Measurements from ENCODE around the gene DUSP1.

The DUSP1 gene

DNA sequence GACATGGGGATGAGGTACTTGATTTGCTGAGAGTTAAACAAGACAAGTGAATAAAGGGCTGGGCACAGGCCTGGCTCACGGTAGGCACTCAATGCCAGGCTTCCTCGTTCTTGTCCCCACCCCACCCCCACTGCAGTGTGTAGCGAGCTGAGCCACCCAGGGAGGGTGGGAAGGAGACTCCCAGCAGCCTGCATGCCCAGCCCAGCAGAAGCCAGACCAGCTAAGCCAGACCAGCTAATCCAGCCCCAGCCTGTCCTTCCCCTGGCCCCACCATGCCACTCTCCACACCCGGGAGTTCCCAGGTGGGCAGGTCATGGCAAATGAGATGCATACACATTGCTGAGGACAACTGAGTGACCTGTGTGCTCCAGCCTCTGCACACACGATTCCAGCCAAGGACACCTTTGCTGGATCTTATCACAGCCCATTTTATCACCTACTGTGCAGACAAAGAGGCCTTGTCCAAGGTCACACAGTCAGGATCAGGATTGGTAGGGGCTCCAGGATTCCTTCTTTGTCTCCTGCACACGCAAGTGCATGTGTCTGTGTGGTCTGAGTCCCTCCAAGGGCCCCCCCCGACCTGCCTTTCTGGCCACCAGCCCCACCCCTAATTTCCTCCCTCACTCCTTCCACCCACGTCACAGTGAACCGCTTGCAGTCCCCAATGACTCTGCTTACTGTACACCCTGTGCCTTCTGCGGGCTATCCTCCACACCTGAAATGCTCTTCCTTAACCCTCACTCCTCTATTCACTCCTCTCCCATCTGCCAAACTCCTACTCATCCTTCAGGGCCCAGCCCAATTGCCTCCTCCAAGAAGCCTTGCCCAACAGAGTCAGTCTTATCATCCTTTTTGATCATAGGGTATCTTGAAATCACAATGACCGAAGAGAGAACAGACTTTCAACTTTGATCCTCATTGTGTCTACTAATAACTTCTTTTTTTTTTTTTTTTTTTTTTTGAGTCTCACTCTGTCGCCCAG is 26.6 kb downstream of the DUSP1 start:
- H3K4me1 ChIP-seq (ENCODE audit: insufficient read depth, low read length) = no peaks in the 10 kb centered on the region
- no peak overlapping the region for H3K27ac ChIP-seq (ENCODE audit: low read length)
- no peak overlapping the region for H3K9ac ChIP-seq (ENCODE audit: low read depth, low read length)
- H3K9me3 ChIP-seq (ENCODE audit: insufficient read depth, low read depth, low read length) = peaks cover 8% of the 10 kb centered on the region; the same call in 1 of the 2 replicates
- no peak overlapping the region for H3K4me3 ChIP-seq (ENCODE audit: low read length)
- H3K27me3 ChIP-seq (ENCODE audit: insufficient read depth, low read length) = no peaks in the 10 kb centered on the region
- H3K36me3 ChIP-seq (ENCODE audit: insufficient read depth, low read depth, low read length) = no peaks in the 10 kb centered on the region

DNA sequence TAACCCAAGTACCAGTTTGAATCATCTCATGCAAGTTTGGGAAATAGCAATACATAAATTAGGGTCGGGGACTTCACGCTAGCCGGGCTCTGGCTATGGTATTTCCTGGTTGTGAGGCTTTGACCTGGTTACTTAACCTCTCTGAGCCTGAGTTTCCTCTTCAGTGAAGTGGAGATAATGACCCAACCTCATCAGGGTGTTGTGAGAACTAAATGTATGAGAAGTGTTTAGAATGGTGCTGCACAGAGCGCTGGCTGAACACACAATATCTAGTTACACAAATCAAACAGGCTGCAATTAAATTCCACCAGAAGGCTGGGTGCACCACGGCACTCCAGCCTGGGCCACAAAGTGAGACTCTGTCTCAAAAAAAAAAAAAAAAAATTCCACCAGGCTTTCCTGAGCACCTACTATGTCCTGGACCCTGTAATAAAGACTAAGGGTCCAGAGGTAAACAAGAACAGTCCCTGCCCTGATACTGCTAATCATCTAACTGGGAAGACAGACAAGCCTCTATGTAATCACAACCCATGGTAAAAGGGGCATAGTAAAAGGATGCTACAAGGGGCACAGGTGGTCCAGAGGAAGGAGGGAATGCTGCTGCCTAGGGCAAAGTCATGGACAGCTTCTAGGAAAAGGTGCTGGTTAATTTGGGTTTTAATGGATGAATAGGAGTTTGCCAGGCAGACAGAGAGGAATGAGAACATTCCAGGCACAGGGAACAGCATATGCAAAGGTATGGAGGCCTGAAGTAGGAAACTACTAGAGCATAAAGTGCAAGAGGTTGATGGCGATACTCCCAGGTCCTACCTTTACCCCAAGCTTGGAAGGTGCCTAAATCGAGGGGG is 27.7 kb downstream of the DUSP1 start:
- Histone ChIP-seq H3K9ac (ENCODE audit: low read depth, low read length) (no peak overlapping the region), H3K27me3 (ENCODE audit: insufficient read depth, low read length) (no peaks in the 10 kb centered on the region), H3K9me3 (ENCODE audit: insufficient read depth, low read depth, low read length) (peaks cover 8% of the 10 kb centered on the region; the same call in 1 of the 2 replicates), H3K27ac (ENCODE audit: low read length) (no peak overlapping the region), H3K4me3 (ENCODE audit: low read length) (no peak overlapping the region), H3K36me3 (ENCODE audit: insufficient read depth, low read depth, low read length) (no peaks in the 10 kb centered on the region), H3K4me1 (ENCODE audit: insufficient read depth, low read length) (no peaks in the 10 kb centered on the region)

DNA sequence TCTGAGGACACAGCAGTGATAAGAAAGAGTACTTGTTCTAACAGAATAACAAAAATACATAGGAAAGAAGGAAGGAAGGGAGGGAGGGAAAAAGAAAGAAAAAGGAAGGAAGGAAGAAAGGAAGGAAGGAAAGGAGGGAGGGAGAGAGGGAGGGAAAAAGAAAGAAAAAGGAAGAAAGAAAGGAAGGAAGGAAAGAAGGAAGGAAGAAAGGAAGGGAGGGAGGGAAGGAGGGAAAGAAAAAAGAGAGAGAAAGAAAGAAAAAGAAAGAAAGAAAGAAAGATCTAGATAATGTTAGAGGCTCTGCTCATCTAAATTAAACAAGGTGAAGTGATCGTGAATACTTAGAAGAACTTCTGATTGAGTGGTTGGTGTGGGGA is 29.8 kb downstream of the DUSP1 start:
- H3K4me3 ChIP-seq (ENCODE audit: low read length) = no peak overlapping the region
- no peaks in the 10 kb centered on the region for H3K36me3 ChIP-seq (ENCODE audit: insufficient read depth, low read depth, low read length)

DNA sequence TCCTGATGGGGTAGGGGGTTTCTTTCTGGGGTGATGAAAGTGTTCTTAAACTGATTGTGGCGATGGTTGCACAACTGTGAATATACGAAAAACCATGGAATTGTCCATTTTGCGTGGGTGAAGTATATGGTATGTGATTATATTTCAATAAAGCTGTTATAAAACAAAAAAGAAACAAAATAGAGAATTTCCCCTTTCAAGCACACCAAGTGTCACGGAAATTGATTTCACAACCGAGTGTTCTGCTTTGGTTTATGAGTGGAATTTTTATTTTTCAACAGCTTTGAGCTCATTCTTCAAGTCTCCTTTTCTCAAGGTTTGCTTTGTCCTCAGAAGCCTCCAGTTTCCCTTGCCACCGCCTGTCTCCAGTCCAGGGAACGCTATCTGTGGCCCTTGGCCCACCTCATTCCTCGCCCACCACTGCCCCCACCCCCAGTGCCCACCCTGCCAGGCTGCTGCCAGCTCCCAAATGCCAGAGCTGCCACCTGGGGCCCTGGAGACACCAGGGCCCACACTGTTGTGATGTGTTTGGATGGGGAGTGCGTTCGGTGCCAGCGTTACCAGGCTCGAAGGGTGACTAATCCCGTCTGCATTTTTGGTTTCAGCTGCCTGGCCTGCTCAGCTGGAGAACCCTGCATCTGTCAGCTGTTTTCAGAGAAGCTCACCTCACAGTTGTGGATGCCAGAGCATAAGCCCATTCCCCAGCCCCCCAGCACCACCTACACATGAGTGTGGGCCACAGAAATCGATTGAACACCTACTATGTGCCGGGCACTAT is 30.4 kb downstream of the DUSP1 start:
- Histone ChIP-seq H3K9ac (ENCODE audit: low read depth, low read length) (no peak overlapping the region), H3K4me3 (ENCODE audit: low read length) (no peak overlapping the region), H3K27ac (ENCODE audit: low read length) (no peak overlapping the region), H3K9me3 (ENCODE audit: insufficient read depth, low read depth, low read length) (no peaks in the 10 kb centered on the region), H3K4me1 (ENCODE audit: insufficient read depth, low read length) (no peaks in the 10 kb centered on the region), H3K27me3 (ENCODE audit: insufficient read depth, low read length) (no peaks in the 10 kb centered on the region), H3K36me3 (ENCODE audit: insufficient read depth, low read depth, low read length) (no peaks in the 10 kb centered on the region)

More for the DNA sequence above, 29.8 kb downstream of the DUSP1 start:
- no peaks in the 10 kb centered on the region for H3K9me3 ChIP-seq (ENCODE audit: insufficient read depth, low read depth, low read length)
- no peak overlapping the region for H3K27ac ChIP-seq (ENCODE audit: low read length)
- H3K27me3 ChIP-seq (ENCODE audit: insufficient read depth, low read length) = no peaks in the 10 kb centered on the region
- H3K9ac ChIP-seq (ENCODE audit: low read depth, low read length) = no peak overlapping the region
- H3K4me1 ChIP-seq (ENCODE audit: insufficient read depth, low read length) = no peaks in the 10 kb centered on the region

DNA sequence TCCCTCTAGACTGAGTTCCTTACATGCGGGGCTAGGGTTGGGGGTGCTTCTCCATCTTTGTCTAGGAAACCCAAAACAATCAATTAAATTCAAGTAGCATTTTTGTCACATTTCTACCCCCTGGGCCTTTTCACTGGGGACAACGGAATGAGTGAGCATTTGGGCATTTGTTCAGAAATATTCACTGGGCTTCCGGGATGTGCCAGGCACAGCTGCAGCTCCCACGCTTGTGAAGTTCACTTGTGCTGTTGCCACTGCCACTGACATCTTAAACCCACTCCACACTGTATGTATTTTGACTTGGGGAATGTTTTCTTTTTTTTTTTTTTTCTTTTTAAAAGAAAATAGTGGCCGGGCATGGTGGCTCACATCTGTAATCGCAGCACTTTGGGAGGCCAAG is 31.6 kb downstream of the DUSP1 start:
- H3K36me3 ChIP-seq (ENCODE audit: insufficient read depth, low read depth, low read length) = no peaks in the 10 kb centered on the region
- no peak overlapping the region for H3K27ac ChIP-seq (ENCODE audit: low read length)
- H3K4me1 ChIP-seq (ENCODE audit: insufficient read depth, low read length) = no peaks in the 10 kb centered on the region
- H3K27me3 ChIP-seq (ENCODE audit: insufficient read depth, low read length) = no peaks in the 10 kb centered on the region
- H3K9ac ChIP-seq (ENCODE audit: low read depth, low read length) = no peak overlapping the region
- H3K9me3 ChIP-seq (ENCODE audit: insufficient read depth, low read depth, low read length) = no peaks in the 10 kb centered on the region
- no peak overlapping the region for H3K4me3 ChIP-seq (ENCODE audit: low read length)

DNA sequence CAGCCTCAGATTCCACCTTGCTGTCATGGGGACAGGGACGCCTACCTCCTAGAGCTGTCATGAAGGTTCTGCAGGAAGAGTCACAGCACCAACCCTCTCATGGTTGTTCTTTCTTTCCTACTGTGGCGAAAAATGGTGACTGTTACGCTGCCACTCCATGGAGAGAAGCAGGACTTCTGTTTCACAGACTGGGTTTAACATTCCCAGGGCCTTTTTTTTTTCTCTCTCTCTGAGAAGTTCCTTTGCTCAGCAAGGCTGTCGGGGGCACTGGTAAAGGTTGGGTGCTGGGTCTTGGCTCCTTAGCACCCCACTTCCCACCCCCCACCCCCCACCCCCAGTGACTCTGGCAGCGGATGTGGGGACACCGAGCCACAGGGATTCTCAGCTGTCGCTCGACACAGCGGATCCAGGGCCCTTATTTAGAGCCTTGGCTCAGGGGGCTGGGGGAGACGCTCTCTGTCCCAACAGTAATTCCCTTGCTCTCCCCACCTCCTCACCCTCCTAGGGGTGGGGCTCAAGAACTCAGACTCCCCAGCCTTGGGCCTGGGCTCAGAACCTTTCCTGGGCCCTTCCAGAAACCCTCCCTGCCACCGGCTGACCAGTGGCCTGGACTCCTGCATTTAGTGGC is 34.4 kb downstream of the DUSP1 start:
- H3K4me1 ChIP-seq (ENCODE audit: insufficient read depth, low read length) = no peaks in the 10 kb centered on the region
- H3K27ac ChIP-seq (ENCODE audit: low read length) = no peak overlapping the region
- no peaks in the 10 kb centered on the region for H3K9me3 ChIP-seq (ENCODE audit: insufficient read depth, low read depth, low read length)

DNA sequence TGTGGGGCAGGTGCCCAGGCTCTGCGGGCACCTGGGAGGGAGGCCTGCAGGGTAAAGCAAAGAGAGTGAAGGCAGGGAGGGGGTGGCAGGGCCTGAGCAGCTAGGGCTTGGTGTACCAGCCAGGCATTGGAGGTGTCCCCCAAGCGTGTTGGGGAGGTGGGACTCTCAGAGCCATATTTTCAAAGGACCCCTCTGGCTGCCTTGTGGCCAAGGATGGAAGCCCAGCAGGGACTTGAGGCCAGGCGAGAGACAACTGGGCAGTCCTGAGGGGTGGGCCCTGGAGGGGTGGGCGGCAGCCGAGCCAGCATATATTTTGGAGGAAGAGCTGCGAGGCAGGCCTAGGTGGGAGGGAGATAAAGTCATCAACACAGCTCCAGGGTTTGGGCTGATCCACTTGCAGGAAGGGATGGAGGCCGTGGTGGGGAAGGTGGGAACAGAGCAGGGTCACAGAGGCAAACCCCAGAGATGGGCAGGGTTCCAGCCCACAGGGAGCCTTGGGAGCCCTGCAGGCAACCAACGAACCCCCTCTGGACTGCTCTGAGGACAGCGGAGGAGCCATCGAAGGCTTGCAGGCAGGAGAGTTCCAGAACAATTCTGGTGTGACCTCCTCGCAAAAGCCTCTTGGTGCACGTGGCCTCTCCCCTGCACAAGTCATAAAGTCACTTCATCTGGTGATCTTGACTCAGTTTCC is 35.7 kb downstream of the DUSP1 start:
- no peak overlapping the region for H3K9ac ChIP-seq (ENCODE audit: low read depth, low read length)
- no peaks in the 10 kb centered on the region for H3K27me3 ChIP-seq (ENCODE audit: insufficient read depth, low read length)
- no peaks in the 10 kb centered on the region for H3K36me3 ChIP-seq (ENCODE audit: insufficient read depth, low read depth, low read length)
- H3K4me1 ChIP-seq (ENCODE audit: insufficient read depth, low read length) = no peaks in the 10 kb centered on the region
- H3K4me3 ChIP-seq (ENCODE audit: low read length) = no peak overlapping the region
- no peak overlapping the region for H3K27ac ChIP-seq (ENCODE audit: low read length)
- H3K9me3 ChIP-seq (ENCODE audit: insufficient read depth, low read depth, low read length) = no peaks in the 10 kb centered on the region

More for the DNA sequence above, 34.4 kb downstream of the DUSP1 start:
- Histone ChIP-seq H3K4me3 (ENCODE audit: low read length) (no peak overlapping the region), H3K9ac (ENCODE audit: low read depth, low read length) (no peak overlapping the region), H3K27me3 (ENCODE audit: insufficient read depth, low read length) (no peaks in the 10 kb centered on the region), H3K36me3 (ENCODE audit: insufficient read depth, low read depth, low read length) (no peaks in the 10 kb centered on the region)

DNA sequence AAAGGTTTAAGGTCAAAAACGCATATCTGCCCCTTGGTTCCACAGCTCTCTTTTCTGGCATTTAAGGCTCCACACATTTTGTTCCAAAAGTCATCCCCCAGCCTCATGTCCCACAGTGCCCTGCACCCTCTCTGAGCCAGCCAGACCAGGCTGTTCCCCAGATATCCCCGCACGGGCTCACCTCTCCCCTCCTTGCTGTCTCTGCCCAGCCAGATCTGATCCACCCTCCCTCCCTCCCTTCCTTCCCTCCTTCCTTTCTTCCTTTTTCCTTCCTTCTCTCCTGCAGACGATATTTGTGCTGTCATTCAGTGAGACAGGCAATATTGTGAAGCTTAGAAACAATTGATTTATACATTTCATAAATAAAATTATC is 37.0 kb downstream of the DUSP1 start:
- Histone ChIP-seq H3K9me3 (ENCODE audit: insufficient read depth, low read depth, low read length) (no peaks in the 10 kb centered on the region), H3K27ac (ENCODE audit: low read length) (no peak overlapping the region), H3K4me1 (ENCODE audit: insufficient read depth, low read length) (no peaks in the 10 kb centered on the region), H3K4me3 (ENCODE audit: low read length) (no peak overlapping the region), H3K9ac (ENCODE audit: low read depth, low read length) (no peak overlapping the region), H3K36me3 (ENCODE audit: insufficient read depth, low read depth, low read length) (no peaks in the 10 kb centered on the region), H3K27me3 (ENCODE audit: insufficient read depth, low read length) (no peaks in the 10 kb centered on the region)

DNA sequence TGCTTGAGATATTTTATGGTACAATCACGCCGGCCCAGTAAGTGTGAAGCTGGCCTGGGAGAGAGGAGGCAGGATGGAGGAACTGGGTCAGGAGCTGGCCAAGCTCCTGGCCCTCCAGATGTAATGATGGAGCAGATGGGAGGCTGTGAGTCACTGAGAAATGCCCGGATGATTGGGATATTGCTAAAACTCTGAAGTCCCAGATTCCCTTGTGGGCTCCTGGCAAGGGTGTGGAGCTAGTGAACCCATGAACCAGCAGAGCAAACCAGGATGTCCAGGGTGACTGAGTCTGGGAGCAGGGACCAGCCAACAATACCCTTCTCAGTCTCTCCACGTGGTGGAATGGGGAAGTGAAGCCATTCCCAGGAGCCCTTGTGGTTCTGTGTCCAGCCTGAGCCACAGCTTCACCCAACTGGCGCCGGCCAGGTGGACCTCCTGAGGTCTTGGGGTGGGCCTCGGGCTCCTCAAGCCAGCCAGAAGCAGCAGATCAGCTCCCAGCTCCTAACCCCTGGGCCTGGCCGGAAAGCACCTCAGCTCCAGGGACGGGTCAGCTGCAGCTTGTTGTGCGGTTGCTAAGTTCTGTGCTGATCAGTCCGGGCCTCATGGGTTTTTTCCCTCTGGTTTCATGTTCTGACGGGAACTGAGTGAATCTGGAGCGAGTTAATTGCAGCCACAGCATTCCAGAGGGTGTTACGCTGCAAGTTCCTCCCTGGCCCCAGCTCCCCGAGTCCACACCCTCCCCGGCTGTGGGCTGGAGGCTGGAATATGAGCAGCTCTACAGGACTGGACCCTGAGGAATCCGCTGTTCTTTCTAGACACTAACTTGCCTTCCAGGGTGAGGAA is 37.6 kb downstream of the DUSP1 start:
- Histone ChIP-seq H3K27ac (ENCODE audit: low read length) (no peak overlapping the region), H3K4me3 (ENCODE audit: low read length) (no peak overlapping the region), H3K9me3 (ENCODE audit: insufficient read depth, low read depth, low read length) (no peaks in the 10 kb centered on the region), H3K36me3 (ENCODE audit: insufficient read depth, low read depth, low read length) (no peaks in the 10 kb centered on the region), H3K27me3 (ENCODE audit: insufficient read depth, low read length) (no peaks in the 10 kb centered on the region), H3K9ac (ENCODE audit: low read depth, low read length) (no peak overlapping the region), H3K4me1 (ENCODE audit: insufficient read depth, low read length) (no peaks in the 10 kb centered on the region)

DNA sequence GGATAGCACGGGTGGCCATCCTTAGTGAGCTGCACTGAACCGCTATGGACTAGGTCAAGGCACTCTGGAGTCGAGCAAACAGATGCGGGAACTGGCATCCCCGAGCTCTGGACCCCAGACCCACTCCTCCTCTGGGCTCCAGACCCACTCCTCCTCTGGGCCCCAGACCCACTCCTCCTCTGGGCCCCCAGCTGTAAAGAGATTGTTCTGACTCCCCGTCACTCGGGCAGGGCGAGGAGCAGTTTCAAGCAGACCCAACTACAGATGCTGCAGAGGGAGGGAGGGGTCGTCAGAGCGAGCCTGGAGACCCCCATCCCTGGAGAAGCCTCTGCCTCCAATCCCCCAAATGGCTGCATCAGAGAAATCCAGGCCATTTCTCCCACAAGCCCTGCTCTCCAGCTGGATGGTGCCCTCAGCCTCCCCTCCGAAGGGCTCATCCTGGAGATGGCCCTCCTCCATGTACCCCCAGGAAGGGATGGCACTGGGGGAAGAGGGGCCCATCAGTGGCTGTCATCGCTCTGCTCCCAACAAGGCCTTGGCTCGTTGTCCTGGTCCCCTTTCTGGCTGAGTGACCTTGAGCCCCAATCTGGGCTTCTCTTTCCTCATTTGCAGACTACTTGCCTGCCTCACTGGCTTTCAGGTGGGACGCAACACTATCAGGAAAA is 38.7 kb downstream of the DUSP1 start:
- Histone ChIP-seq H3K27me3 (ENCODE audit: insufficient read depth, low read length) (no peaks in the 10 kb centered on the region), H3K9ac (ENCODE audit: low read depth, low read length) (no peak overlapping the region), H3K4me1 (ENCODE audit: insufficient read depth, low read length) (no peaks in the 10 kb centered on the region), H3K36me3 (ENCODE audit: insufficient read depth, low read depth, low read length) (no peaks in the 10 kb centered on the region), H3K27ac (ENCODE audit: low read length) (no peak overlapping the region), H3K9me3 (ENCODE audit: insufficient read depth, low read depth, low read length) (no peaks in the 10 kb centered on the region), H3K4me3 (ENCODE audit: low read length) (no peak overlapping the region)

All from iPS-20b (cell line).